Right ventricle myocardium inferior (tissue), 1 donor: ENCODE results near the gene PRDX1. TPM values are rescaled to one million over a fixed set of nuclear protein-coding genes. Genes with fewer than 3 reads are reported as not detected.
"Not testable (repeated sequence)": the region's sequence is repeated elsewhere in the genome, so short reads cannot be mapped to it uniquely, and the experiment has no call there.

Experiments
- ATAC-seq: fragments of 200-7000 bp; cut with Tn5 transposase; one replicate; pipeline ENCODE4 v1.9.1; 2020; ENCODE audit warnings: mild to moderate bottlenecking, moderate library complexity
- DNase-seq: peaks from one replicate; pipeline ENCODE4 v3.0.0; 2021; ENCODE audit errors: missing footprints
- intact Hi-C: fragments of 100-400 bp; cut with DNase I; formaldehyde crosslinking; loops from one replicate; pipeline ENCODE4 v1.11.0; 2022
- total RNA-seq: library from RNA; stranded (reverse); fragmentation: NEBNext Ultra II Directional; extraction: Animal tissue kit (Norgen Biotek cat#: 25700); gene quantifications from one replicate; pipeline ENCODE4 v1.2.1, GENCODE V29; 2021
- donor health status: DM: no; HTN: yes; CAD: no; lungs with severe emphysema.

The PRDX1 gene
- total RNA-seq, 1 donor from 2014 or later = 314 TPM

DNA sequence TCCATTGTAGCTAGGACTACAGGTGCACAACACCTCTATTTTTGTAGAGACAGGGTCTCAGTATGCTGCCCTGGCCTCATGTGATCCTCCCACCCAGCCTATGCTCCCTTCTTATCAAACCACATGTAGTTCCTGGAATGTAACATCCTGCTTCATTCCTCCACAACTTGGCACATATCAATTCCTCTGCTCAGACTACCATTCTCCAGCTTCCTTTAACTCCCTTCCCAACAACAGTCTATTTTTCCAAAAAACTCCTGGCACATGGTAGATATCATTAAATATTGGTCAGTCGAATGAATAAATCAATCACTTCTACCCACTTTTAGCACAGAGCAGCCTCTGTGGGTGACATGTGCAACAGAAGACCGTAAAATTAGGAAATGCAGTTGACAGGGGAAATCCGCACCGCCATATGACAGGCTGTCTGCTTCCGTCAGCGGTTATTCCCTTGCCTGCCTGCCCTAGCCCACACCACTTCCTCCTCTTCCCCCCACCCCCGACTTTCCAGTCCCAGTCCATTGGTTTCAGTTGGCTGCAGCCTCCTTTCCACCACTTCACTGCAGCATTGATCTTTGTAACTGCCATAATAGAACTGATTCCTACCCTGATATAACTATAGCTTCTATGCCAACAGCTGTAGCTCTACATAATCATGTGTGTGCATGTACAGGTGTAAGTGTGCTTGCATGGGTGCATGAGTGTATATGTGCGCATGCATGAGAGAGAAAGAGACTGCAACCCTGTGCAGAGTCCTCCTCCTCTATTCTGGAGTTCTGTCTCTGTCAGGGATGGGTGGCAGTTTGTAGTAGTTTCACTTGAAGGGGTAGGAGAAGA is 22.1 kb upstream of the PRDX1 start:
- ATAC-seq (peak; percentile 75), DNase-seq (peak; percentile 70)
- intact Hi-C loops = no loop called here

DNA sequence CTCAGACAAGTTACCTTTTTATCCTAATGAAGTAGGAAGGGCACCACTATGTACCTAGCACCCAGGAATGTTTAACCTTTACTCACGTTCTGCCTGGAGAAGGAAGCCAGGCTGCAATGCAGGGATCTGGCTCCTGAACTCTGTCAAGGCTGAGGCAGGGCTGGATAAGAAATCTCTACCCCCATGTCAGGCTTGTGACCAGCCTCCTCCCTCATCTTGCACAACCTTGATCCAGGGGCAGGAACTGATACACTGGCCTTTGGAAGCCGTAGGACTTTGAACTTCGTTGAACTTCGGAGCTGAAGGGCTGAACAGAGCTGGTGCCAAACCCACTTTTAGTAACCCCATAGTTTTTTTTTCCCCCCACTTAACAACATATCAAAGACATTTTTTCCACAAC is 20.9 kb upstream of the PRDX1 start:
- DNase-seq (no peak), ATAC-seq (no peak)
- intact Hi-C loops = no loop called here

- no peak for ATAC-seq
- no peak for DNase-seq
- intact Hi-C loops = no loop called here
These were observed 19.5 kb upstream of the PRDX1 start for GRCh38 chr1:45541193-45541592.

DNA sequence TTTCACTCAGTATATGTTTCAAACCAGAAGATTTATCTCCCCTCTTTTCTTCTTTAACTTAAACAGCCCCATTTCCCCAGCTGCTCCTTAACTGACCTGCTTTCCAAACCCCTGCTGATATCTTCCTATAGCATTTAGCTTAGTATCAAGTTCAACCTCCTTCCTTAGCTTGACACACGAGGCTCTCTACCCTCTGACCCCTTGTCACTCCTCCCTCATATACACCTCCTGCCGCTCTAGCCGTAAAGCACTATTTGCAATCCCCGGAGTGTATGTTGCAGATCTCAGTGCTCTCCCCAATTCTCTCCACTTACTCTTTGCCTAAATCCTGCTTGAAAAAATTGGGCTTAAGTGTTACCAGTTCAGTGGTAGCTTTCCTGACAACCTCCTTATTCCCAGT is 15.2 kb upstream of the PRDX1 start:
- intact Hi-C loops = no loop called here
- ATAC-seq (no peak), DNase-seq (no peak)

DNA sequence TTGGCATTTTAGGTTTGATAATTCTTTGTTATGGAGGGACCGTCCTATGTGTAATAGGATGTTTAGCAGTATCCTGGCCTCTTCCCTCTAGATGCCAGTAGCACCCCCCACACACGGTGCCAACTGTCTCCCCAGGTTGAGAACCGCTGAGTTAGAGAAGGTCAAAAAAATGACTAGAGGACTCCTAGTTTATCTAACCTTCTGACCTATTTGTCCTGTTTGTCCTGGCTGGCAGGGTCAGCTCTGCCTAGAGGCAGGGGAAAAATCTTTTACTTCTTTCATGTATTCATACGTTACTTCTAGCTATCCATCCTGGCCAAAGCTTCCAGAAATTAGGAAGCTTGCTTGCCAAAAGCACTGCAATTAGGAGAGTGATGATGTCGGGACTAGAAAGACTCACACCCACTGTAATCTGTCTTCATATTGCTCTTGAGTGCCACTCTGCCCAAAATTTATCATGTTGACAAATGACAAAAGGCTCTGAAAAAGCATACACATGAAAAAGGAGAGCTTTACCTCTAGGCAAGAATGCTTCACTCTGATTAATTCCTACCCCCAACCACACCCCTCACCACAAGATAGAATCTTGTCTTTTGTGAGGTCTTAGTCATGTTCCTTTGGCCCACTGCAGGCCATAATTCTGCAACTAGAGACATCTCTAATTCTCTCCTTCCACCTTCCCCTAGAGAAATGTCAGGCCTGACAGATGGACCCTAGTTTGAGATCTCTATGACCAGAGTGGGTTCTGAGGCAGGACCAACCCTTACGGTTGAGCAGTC is 14.5 kb upstream of the PRDX1 start:
- ATAC-seq (no peak), DNase-seq (no peak)
- intact Hi-C loops = no loop called here

- intact Hi-C loops = no loop called here
- no peak for ATAC-seq
- DNase-seq = no peak
These were observed 10.2 kb upstream of the PRDX1 start for GRCh38 chr1:45531873-45532272.

DNA sequence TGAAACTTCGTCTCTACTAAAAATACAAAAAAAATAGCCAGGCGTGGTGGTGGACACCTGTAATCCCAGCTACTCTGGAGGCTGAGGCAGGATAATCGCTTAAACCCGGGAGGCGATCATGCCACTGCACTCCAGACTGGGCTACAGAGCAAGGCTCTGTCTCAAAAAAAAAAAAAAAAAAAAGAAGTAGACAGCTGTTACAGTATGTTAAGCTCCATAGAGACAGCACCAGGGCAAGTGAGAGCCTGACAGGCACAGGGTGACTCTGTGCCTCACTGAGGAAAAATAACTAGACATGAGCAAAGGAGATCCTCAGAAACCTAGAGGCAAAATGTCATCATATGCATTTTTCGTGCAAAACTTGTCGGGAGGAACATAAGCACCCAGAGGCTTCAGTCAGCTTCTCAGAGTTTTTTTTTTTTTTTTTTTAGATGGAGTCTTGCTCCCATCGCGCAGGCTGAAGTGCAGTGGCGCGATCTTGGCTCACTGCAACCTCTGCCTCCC is 9.0 kb upstream of the PRDX1 start:
- intact Hi-C loops = no loop called here
- ATAC-seq = no peak
- DNase-seq = no peak

DNA sequence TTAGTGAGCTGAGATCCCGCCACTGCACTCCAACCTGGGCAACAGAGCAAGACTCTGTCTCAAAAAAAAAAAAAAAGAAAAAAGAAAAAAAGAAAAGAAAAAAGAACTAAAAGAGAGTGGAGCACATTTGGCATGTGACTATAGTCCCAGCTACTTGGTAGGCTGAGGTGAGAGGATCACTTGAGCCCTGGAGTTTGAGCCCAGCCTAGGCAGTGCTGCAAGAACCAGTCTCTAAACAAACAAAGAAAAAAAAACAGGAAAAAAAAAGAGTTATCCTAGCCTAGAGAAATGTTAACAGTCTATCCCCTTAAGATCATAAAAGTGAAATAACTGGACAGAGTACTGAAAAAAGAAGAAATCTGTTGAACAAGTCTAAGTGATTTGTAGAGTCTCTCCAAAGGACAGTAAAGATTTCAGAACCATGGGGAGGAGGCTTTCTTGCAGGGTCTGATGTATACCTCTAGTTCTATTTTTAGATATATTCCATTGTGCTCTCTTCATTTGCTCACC is 4.5 kb upstream of the PRDX1 start:
- intact Hi-C loops = no loop called here
- DNase-seq (no peak), ATAC-seq (no peak)

GRCh38 chr1:45523975-45524374 is 2.3 kb upstream of the PRDX1 start:
- ATAC-seq, DNase-seq: not testable (repeated sequence)
- intact Hi-C loops = loop anchor here (5.0 kb wide), 1 partner anchor 43 kb away; no protein-coding TSS in a partner anchor

- intact Hi-C loops = loop anchor here (5.0 kb wide), 1 partner anchor 44 kb away; no protein-coding TSS in a partner anchor
- not testable (repeated sequence) for ATAC-seq, DNase-seq
These were observed 1.8 kb upstream of the PRDX1 start for GRCh38 chr1:45523516-45523915.

- DNase-seq (no peak), ATAC-seq (no peak)
- intact Hi-C loops = loop anchor here (5.0 kb wide), 1 partner anchor 45 kb away; no protein-coding TSS in a partner anchor
These were observed 830 bp upstream of the PRDX1 start for GRCh38 chr1:45522324-45523104.

DNA sequence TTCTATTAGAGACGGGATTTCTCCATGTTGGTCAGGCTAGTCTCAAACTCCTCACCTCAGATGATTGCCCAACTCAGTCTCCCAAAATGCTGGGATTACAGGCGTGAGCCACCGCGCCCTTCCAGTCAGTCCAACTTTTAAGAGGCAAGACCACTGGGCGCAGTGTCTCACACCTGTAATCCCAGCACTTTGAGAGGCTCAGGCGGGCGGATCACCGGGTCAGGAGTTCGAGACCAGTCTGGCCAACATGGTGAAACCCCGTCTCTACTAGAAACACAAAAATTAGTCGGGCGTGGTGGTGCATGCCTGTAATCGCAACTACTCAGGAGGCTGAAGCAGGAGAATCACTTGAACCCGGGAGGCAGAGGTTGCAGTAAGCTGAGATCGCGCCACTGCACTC is 1.9 kb downstream of the PRDX1 start:
- DNase-seq, ATAC-seq: not testable (repeated sequence)
- intact Hi-C loops = loop anchor here (5.0 kb wide), 1 partner anchor 48 kb away; no protein-coding TSS in a partner anchor

- intact Hi-C loops = no loop called here
These were observed 2.8 kb downstream of the PRDX1 start for GRCh38 chr1:45518910-45519309.

GRCh38 chr1:45518366-45518765 is 3.3 kb downstream of the PRDX1 start:
- intact Hi-C loops, ATAC-seq, DNase-seq: not testable (repeated sequence)

More at GRCh38 chr1:45518910-45519309, 2.8 kb downstream of the PRDX1 start:
- ATAC-seq (no peak), DNase-seq (no peak)

DNA sequence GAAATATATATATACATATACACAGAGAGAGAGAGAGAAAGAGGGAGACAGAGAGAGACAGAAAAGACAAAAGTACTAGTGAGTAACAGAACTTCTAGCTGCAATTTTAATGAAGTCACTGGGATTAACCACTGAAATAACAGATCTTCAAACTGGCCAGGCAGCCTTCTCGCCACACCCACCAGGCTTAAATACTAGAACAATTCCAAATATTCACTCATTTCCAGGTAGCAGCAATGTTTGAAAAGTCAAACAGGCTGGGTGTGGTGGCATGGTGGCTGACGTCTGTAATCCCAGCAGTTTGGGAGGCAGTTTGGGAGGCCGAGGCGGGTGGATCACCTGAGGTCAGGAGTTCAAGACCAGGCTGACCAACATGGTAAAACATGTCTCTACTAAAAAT is 5.2 kb downstream of the PRDX1 start:
- intact Hi-C loops = no loop called here
- no peak for DNase-seq

GRCh38 chr1:45516036-45516435 is 5.6 kb downstream of the PRDX1 start:
- intact Hi-C loops = no loop called here
- DNase-seq (no peak), ATAC-seq (no peak)

More for the DNA sequence above, 5.2 kb downstream of the PRDX1 start:
- ATAC-seq = no peak

GRCh38 chr1:45513532-45514260 is 8.0 kb downstream of the PRDX1 start:
- ATAC-seq, DNase-seq, intact Hi-C loops: not testable (repeated sequence)

GRCh38 chr1:45512641-45513054 is 9.0 kb downstream of the PRDX1 start:
- intact Hi-C loops = no loop called here
- DNase-seq (no peak), ATAC-seq (peak; percentile 45)
